ENCODE data around the gene NOS1. TPM values are rescaled to one million over a fixed set of nuclear protein-coding genes. Genes with fewer than 3 reads are reported as not detected.

NOS1 gene
- total RNA-seq, 1 experiment from 2014 or later, result 0.14 TPM

DNA sequence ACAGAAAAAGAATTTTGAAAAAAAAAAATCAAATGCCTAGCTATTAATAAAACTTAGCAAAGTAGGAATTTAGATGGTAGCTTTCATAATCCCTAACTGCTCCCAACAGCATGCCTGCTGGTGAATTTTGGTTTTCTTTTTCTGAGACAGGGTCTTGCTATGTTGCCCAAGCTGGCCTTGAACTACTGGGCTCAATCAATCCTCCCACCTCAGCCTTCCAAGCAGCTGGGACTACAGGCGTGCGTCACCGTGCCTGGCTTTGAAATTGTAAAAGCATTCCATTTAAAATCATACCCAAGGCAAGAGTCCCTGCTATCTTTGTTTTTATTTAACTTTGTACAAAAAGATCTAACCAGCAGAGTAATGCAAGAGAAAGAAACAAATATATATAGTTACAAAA, 191.9 kb downstream of the NOS1 start:
- in situ Hi-C loops (cut with HindIII; ENCODE audit: low pct_unique_long_range_greater_than_20kb, low sequenced_read_pairs), result no loop called here
- no peak for DNase-seq (ENCODE audit: low read depth)

DNA sequence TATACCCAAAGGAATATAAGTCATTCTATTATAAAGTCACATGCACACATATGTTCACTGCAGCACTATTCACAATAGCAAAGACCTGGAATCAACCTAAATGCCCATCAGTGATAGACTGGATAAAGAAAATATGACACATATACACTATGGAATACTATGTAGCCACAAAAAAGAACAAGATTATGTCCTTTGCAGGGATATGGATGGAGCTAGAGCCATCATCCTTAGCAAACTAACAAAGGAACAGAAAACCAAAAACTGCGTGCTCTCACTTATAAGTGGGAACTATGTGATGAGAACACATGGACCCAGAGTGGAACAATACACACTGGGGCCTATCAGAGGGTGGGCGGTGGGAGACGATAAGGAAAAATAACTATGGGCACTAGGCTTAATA, 192.4 kb downstream of the NOS1 start:
- in situ Hi-C loops (cut with HindIII; ENCODE audit: low pct_unique_long_range_greater_than_20kb, low sequenced_read_pairs), result no loop called here
- DNase-seq (ENCODE audit: low read depth), result no peak

DNA sequence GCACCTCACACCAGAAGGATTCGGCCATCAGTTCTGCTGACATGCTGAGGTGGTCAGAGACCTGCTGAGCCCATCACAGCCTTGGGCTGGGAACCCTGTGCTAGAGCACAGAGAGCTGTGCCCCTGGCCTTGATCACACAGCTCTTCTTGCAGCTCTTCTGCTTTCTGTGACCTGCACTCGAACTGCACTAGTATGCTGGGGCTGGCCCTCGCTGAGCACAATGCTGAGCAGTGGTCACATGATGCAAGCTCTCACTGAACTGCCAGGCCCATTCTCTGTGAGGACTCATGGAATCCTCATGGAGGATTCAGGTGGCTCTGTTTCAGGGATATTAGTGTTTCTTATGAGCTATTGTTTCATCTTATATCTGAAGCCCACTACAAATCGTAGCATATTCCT, 193.7 kb downstream of the NOS1 start:
- in situ Hi-C loops (cut with HindIII; ENCODE audit: low pct_unique_long_range_greater_than_20kb, low sequenced_read_pairs), result no loop called here
- no peak for DNase-seq (ENCODE audit: low read depth)

DNA sequence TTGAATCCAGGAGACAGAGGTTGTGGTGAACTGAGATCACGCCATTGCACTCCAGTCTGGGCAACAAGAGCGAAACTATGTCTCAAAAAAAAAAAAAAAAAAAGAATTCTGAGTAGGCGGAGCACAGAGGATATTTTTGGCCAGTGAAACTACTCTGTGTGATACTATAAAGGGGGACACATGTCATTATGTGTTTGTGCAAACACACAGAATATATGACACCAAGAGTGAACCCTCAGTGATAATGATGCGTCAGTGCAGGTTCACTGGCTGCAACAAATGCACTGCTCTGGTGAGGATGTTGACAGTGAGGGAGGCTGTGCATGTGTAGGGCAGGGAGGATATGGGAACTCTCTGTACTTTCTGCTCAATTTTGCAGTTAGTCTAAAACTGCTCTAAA, 195.3 kb downstream of the NOS1 start:
- DNase-seq (ENCODE audit: low read depth), result no peak
- in situ Hi-C loops (cut with HindIII; ENCODE audit: low pct_unique_long_range_greater_than_20kb, low sequenced_read_pairs), result no loop called here

DNA sequence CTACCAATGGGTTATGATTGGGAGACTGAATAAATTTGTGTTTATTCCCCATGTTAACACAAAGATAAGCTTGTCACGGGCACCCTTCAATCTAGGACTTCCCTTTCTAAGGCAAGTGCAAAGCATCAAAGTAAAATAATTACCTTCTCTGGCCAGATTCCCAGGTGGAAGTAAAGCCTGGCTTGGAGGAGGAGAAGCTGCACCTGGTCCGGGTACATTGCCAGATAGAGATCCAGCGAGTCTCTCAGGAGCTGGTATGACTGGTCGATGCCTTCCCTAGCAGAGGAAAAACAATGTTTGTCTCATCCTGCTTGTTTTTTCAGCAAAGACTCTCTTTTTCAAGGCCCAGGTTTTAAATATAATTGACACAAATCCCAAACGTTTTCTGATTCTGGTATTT, 196.1 kb downstream of the NOS1 start:
- in situ Hi-C loops (cut with HindIII; ENCODE audit: low pct_unique_long_range_greater_than_20kb, low sequenced_read_pairs), result no loop called here
- no peak for DNase-seq (ENCODE audit: low read depth)

DNA sequence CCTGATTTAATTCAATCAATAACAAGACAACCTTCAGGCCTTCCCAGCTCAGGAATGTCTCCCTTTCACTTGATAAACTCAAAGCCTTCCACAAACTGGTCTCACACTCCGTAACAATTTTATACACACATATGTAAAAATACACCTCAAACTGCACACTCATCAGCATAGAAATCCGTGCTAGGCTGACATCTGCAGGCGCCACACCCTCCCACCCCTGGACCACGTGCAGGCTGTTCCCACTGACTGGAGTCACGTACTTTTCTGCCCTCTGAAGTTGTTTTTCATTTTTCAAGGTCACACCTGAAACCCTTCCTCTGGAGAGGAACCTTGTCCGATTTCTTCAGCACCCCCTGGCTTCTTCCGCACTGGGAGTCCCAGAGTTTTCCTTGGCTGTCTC, 198.8 kb downstream of the NOS1 start:
- in situ Hi-C loops (cut with HindIII; ENCODE audit: low pct_unique_long_range_greater_than_20kb, low sequenced_read_pairs), result no loop called here
- no peak for DNase-seq (ENCODE audit: low read depth)

DNA sequence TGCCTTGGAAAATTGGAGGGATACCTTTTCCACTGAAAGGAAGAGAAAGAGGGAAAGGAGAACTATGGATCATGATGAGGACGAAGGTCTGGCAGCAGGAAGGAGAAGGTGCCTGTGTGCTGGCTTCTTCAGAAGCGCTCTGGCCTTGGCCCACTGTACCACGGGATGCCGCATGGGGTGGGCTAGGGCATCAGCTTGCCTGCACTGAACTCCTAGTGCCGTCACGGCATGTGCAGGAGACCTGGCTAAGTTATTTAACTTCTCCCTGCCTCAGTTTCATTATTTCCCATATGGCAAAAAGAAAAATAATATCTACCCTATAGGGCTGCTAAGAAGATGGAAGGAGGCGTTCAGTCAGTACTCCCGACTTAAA, 199.3 kb downstream of the NOS1 start:
- in situ Hi-C loops (cut with HindIII; ENCODE audit: low pct_unique_long_range_greater_than_20kb, low sequenced_read_pairs), result no loop called here
- DNase-seq (ENCODE audit: low read depth), result no peak

DNA sequence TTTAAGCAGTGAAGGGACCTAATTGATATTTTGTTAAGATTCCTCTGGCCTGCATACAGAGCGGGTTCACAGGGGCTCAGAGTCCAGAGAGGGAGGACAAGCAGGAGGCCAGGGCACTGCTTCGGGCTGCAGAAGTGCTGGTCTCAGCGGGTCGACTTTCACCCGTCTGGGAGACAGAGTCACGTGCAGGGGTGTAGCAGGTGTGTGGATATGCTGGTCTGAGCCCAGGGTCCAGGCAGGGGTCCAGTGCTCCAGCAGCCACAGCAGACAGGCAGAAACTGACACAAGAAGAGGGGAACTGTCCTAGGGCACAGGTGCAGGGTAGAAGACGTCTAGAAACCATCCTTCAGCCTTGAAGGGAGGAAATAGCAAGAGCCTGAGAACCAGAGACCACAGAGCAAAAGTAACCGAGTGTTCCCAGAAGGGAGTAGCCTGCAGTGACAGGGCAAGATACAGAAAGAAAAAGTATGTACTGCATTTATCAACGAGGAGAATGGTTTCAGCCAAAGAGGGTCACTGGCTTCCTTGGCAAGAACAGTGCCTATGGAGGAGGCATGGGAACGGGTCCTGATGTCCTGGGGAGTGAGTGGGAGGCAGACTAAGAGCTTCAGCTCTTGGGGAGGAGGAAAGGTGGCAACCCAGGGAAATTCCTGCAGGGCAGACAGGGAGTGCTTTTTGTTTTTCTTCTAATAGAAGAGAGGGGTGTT, 199.8 kb downstream of the NOS1 start:
- in situ Hi-C loops (cut with HindIII; ENCODE audit: low pct_unique_long_range_greater_than_20kb, low sequenced_read_pairs), result no loop called here
- no peak for DNase-seq (ENCODE audit: low read depth)

DNA sequence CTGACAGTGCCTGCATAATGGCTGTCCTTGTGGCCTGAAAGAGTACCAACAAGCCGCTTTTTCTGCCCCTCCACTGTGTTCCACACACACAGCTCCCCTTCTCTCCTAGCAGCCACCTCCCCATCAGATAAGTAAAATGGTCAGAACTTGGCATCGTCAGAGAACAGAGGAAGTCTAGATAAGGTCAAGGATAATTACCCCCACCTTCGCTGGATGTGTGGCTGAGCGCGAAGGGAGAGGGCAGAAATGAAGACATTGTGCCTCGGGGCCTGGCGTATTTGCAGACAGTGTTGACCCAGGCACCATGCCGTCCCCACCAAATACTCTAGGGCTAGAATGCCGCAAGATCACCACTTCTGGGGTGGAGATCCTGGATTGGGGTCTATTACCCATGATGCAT, 201.8 kb downstream of the NOS1 start:
- in situ Hi-C loops (cut with HindIII; ENCODE audit: low pct_unique_long_range_greater_than_20kb, low sequenced_read_pairs), result no loop called here
- no peak for DNase-seq (ENCODE audit: low read depth)

DNA sequence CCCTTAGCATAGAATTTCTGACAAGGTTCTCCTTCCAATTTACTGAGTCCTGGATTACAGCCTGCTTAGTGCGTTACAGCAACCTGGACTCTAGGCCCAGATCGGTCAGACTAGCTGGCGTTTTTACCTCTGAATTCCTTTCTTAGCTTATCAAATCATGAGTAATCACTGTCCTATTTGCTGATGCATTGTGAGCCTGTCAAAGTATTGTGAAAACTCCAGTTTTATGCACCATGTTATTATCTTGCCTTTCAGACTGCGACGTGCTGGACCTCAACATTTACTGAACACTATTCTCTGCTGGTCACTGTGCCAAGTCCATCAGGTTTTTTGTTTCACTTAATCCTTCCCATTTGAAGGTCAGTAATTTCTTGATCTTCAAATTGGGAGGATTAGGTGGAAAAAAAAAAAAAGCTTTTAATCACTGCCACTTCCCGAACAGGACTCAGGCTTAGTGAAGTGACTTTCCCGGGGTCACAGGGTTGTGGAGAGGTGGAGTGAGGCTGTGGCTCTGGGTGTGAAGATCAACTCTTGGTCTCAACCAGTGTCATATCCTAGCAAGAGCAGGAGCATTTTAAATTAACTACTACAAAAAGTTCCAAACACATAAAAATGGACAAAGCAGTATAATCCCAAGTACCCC, 202.4 kb downstream of the NOS1 start:
- in situ Hi-C loops (cut with HindIII; ENCODE audit: low pct_unique_long_range_greater_than_20kb, low sequenced_read_pairs), result no loop called here

More for the DNA sequence above, 202.4 kb downstream of the NOS1 start:
- DNase-seq (ENCODE audit: low read depth), result no peak

Other genes with a start within 250 kb of the NOS1 start
- gene FBXO21, start 171.2 kb downstream of the NOS1 start, total RNA-seq (2014; rRNA removed; shearing (Covaris generic); ENCODE audit: low replicate concordance), result 38.1 and 88.8 TPM in 2 replicates